Heart right ventricle (tissue), 16 donors: ENCODE results near the gene NCS1. TPM values are rescaled to one million over a fixed set of nuclear protein-coding genes. Genes with fewer than 3 reads are reported as not detected.

Experiments used
- ATAC-seq, 8 donors: fragments of 200-7000 bp; cut with Tn5 transposase; one replicate each; pipeline ENCODE4 v1.9.1; 2020; ENCODE audit warnings: mild to moderate bottlenecking in 8 of 8, moderate library complexity in 8 of 8, moderate number of reproducible peaks in 1 of 8
- DNase-seq, 2 donors: peaks; one replicate each; pipeline ENCODE4 v3.0.0-alpha.2; 2020
- H3K27ac ChIP-seq, 10 donors: fragments of 200-600 bp; sonication (generic) in 2 of 10; one replicate each; pipeline versions ENCODE4 v1.5.0 to v1.8.0; 2020 to 2022; ENCODE audit warnings: mild to moderate bottlenecking in 3 of 10
- H3K27me3 ChIP-seq, 7 donors: fragments of 200-600 bp; one replicate each; pipeline ENCODE4 v1.8.0; 2021 to 2022; ENCODE audit warnings: mild to moderate bottlenecking in 2 of 7
- H3K36me3 ChIP-seq, 9 donors: fragments of 200-600 bp; sonication (generic) in 1 of 9; one replicate each; pipeline versions ENCODE4 v1.5.0 to v1.8.0; 2020 to 2022; ENCODE audit warnings: mild to moderate bottlenecking in 2 of 9
- H3K4me1 ChIP-seq, 9 donors: fragments of 200-600 bp; sonication (generic) in 1 of 9; one replicate each; pipeline versions ENCODE4 v1.5.0 to v1.8.0; 2020 to 2022; ENCODE audit warnings: mild to moderate bottlenecking in 4 of 9
- H3K4me3 ChIP-seq, 10 donors: fragments of 200-600 bp; sonication (generic) in 2 of 10; one replicate each; pipeline versions ENCODE4 v1.5.0 to v1.8.0; 2020 to 2022; ENCODE audit warnings: mild to moderate bottlenecking in 7 of 10, moderate library complexity in 2 of 10
- H3K9me3 ChIP-seq, 11 donors: fragments of 200-600 bp in 10 of 11; sonication (generic) in 2 of 11; one replicate each; pipeline versions ENCODE4 v1.5.0 to v1.8.0; 2013 to 2022; ENCODE audit warnings: mild to moderate bottlenecking in 2 of 11, control low read depth in 1 of 11, moderate library complexity in 1 of 11
- CTCF ChIP-seq, 9 donors: fragments of 200-600 bp; sonication (generic) in 2 of 9; IDR thresholded peaks; one replicate each; pipeline versions ENCODE4 v1.5.0 to v1.8.0; 2021 to 2022; ENCODE audit warnings: antibody characterized with exemption in 9 of 9, mild to moderate bottlenecking in 5 of 9, moderate library complexity in 1 of 9
- WGBS, 2 donors: extraction: QIAGEN DNeasy Blood & Tissue Kit; methylation state at CpG; one replicate each; pipeline ENCODE4 v1.1.7; 2013; ENCODE audit warnings: inconsistent platforms in 1 of 2; 5-methylcytosine and 5-hydroxymethylcytosine counted together
- intact Hi-C, 10 donors: fragments of 100-400 bp; cut with DNase I; formaldehyde crosslinking; loops; one replicate each; pipeline versions ENCODE4 v1.11.1 to v1.14.2; 2022
- polyA plus RNA-seq, 2 donors: library from polyadenylated mRNA; stranded (reverse); fragments of 200-250 nt; gene quantifications; one replicate each; pipeline ENCODE4 v1.2.3, GENCODE V29; 2013
- total RNA-seq, 10 donors: library from RNA; stranded (reverse); fragmentation: NEBNext Ultra II Directional in 3 of 10; extraction: Animal tissue kit (Norgen Biotek cat#: 25700) in 3 of 10; gene quantifications; one replicate each; pipeline versions ENCODE4 v1.2.1 to v1.2.4, GENCODE V29; 2021 to 2023
- donor health status: Arrhythmogenic right ventricular cardiomyopathy.
- donor health status: ischemic (EF 13 %, LVEDD 7.1; RV severe dilation, severe dysfunction).
- donor health status: healthy with polysubstance abuse.
- donor health status: DM: no; HTN: yes; CAD: no.
- donor health status: DM: no; HTN: no; CAD: no.
- donor health status: ischemic (EF 25% LVEDD 6.9; RV normal size, moderate dysfunction).
- donor health status: ischemic (EF 25% LVEDD 5.7; RV mildly dilated, moderate dysfunction).
- donor health status: healthy.
- donor health status: DM: yes; HTN: yes; CAD: no.
- donor health status: Ischemic cardiomyopathy.
- donor health status: ischemic (EF 35%, LVEDD 5.7; RV mildly dilated, moderate dysfunction).
- donor health status: nonischemic (EF 11% LVEDD 7.7; RV severe dilation, severe dysfunction).
- donor health status: DM: yes; HTN: yes; CAD: no.
- donor health status: PGD.
- donor health status: ischemic (EF 29% LVEDD 5.4; RV normal size, mild dysfunction).
- donor health status: nonischemic (EF 23%, LVEDD 6.1; RV moderate dilation, normal function).

Gene NCS1
- total and polyA plus RNA-seq, 12 donors, result 2.0 to 16.2 (median 7.0) TPM

- Histone ChIP-seq H3K27ac (no peak overlapping the region), H3K4me1 (no peaks in the 10 kb centered on the region), H3K36me3 (no peaks in the 10 kb centered on the region), H3K4me3 (no peak overlapping the region), H3K27me3 (no peaks in the 10 kb centered on the region), H3K9me3 (no peaks in the 10 kb centered on the region)
- 50 to 55% methylated on average over 6 of the region's 6 CpGs for WGBS, 2 donors
- peak in 4 of 8 donors; percentile 23 to 65 (median 40) for ATAC-seq
- intact Hi-C loops, result no loop called here
- peak in 4 of 9 donors; percentile 15 to 33 (median 23) for TF ChIP-seq CTCF (IDR thresholded peaks at IDR 0.05)
- DNase-seq, result no peak
Measured at GRCh38 chr9:130156672-130157071, 15.5 kb upstream of the NCS1 start.

GRCh38 chr9:130157079-130157478 lies 15.1 kb upstream of the NCS1 start:
- Histone ChIP-seq H3K9me3 (no peaks in the 10 kb centered on the region), H3K4me1 (no peaks in the 10 kb centered on the region), H3K4me3 (no peak overlapping the region), H3K27me3 (no peaks in the 10 kb centered on the region), H3K36me3 (no peaks in the 10 kb centered on the region), H3K27ac (no peak overlapping the region)
- no peak for TF ChIP-seq CTCF (IDR thresholded peaks at IDR 0.05)
- DNase-seq (no peak), ATAC-seq (no peak)
- intact Hi-C loops, result no loop called here
- 76% methylated on average over 7 of the region's 7 CpGs for WGBS, 2 donors

- Histone ChIP-seq H3K36me3 (no peaks in the 10 kb centered on the region), H3K4me1 (no peaks in the 10 kb centered on the region), H3K27ac (no peak overlapping the region), H3K9me3 (no peaks in the 10 kb centered on the region), H3K4me3 (no peak overlapping the region), H3K27me3 (no peaks in the 10 kb centered on the region)
- DNase-seq, result no peak
- ATAC-seq, result no peak
- 82 to 93% methylated on average over 8 of the region's 8 CpGs for WGBS, 2 donors
- no peak for TF ChIP-seq CTCF (IDR thresholded peaks at IDR 0.05)
- intact Hi-C loops, result no loop called here
Measured at GRCh38 chr9:130158001-130158400, 14.2 kb upstream of the NCS1 start.

- Histone ChIP-seq H3K27me3 (no peaks in the 10 kb centered on the region), H3K36me3 (no peaks in the 10 kb centered on the region), H3K4me3 (no peak overlapping the region), H3K27ac (no peak overlapping the region), H3K9me3 (no peaks in the 10 kb centered on the region), H3K4me1 (no peaks in the 10 kb centered on the region)
- intact Hi-C loops, result no loop called here
- ATAC-seq, result no peak
- 76 to 81% methylated on average over 8 of the region's 8 CpGs for WGBS, 2 donors
- TF ChIP-seq CTCF (IDR thresholded peaks at IDR 0.05), result no peak
- DNase-seq, result no peak
Measured at GRCh38 chr9:130159057-130159456, 13.1 kb upstream of the NCS1 start.
